ENCODE results near the gene CBLB.

CBLB gene

GRCh38 chr3:105834768-105835167 lies 34.0 kb downstream of the CBLB start:
- Histone ChIP-seq H3K36me3 (ENCODE audit: insufficient read depth, low read length) (no peaks in the 10 kb centered on the region), H3K9me3 (ENCODE audit: insufficient read depth, low read depth, low read length) (no peaks in the 10 kb centered on the region), H3F3A (ENCODE audit: low read depth) (no peaks in the 10 kb centered on the region), H3K4me3 (ENCODE audit: low read length, poor library complexity, severe bottlenecking) (no peak overlapping the region), H2AFZ (ENCODE audit: low read length) (no peak overlapping the region), H3K9me2 (replicated peaks; ENCODE audit: low read depth, low read length) (no peaks in the 10 kb centered on the region), H3K27me3 (ENCODE audit: insufficient read depth, low read length, poor library complexity, severe bottlenecking) (no peaks in the 10 kb centered on the region), H3K79me2 (ENCODE audit: insufficient read depth, low read length) (no peaks in the 10 kb centered on the region), H3K9ac (ENCODE audit: low read depth, low read length, poor library complexity, severe bottlenecking) (no peak overlapping the region), H3K4me1 (ENCODE audit: insufficient read depth, low read length, poor library complexity, severe bottlenecking) (peaks cover 10% of the 10 kb centered on the region), H3K4me2 (ENCODE audit: low read depth, low read length, poor library complexity, severe bottlenecking) (no peak overlapping the region), H4K20me1 (ENCODE audit: insufficient read depth, low read length, poor library complexity, severe bottlenecking) (no peaks in the 10 kb centered on the region)
- TF ChIP-seq CTCF (conservative IDR thresholded peaks at IDR 0.05; ENCODE audit: low read length) (no peak), EZH2phosphoT487 (IDR thresholded peaks at IDR 0.05; ENCODE audit: borderline replicate concordance) (no peak)

- Histone ChIP-seq H3K79me2 (ENCODE audit: insufficient read depth, low read length) (no peaks in the 10 kb centered on the region), H3K4me1 (ENCODE audit: insufficient read depth, low read length, poor library complexity, severe bottlenecking) (peaks cover 27% of the 10 kb centered on the region), H3K9ac (ENCODE audit: low read depth, low read length, poor library complexity, severe bottlenecking) (no peak overlapping the region), H3K9me3 (ENCODE audit: insufficient read depth, low read depth, low read length) (no peaks in the 10 kb centered on the region), H3K27me3 (ENCODE audit: insufficient read depth, low read length, poor library complexity, severe bottlenecking) (no peaks in the 10 kb centered on the region), H3K4me3 (ENCODE audit: low read length, poor library complexity, severe bottlenecking) (no peak overlapping the region), H2AFZ (ENCODE audit: low read length) (no peak overlapping the region), H4K20me1 (ENCODE audit: insufficient read depth, low read length, poor library complexity, severe bottlenecking) (no peaks in the 10 kb centered on the region), H3K9me2 (replicated peaks; ENCODE audit: low read depth, low read length) (no peaks in the 10 kb centered on the region), H3F3A (ENCODE audit: low read depth) (no peaks in the 10 kb centered on the region), H3K36me3 (ENCODE audit: insufficient read depth, low read length) (no peaks in the 10 kb centered on the region), H3K4me2 (ENCODE audit: low read depth, low read length, poor library complexity, severe bottlenecking) (no peak overlapping the region)
- TF ChIP-seq CTCF (conservative IDR thresholded peaks at IDR 0.05; ENCODE audit: low read length) (no peak), EZH2phosphoT487 (IDR thresholded peaks at IDR 0.05; ENCODE audit: borderline replicate concordance) (no peak)
These were observed 36.2 kb downstream of the CBLB start for GRCh38 chr3:105832644-105833043.

- H3K4me3 ChIP-seq (ENCODE audit: low read length, poor library complexity, severe bottlenecking) = no peak overlapping the region
- H3K4me1 ChIP-seq (ENCODE audit: insufficient read depth, low read length, poor library complexity, severe bottlenecking) = peaks cover 32% of the 10 kb centered on the region
- H3K9me2 ChIP-seq (replicated peaks; ENCODE audit: low read depth, low read length) = no peaks in the 10 kb centered on the region
- H3K79me2 ChIP-seq (ENCODE audit: insufficient read depth, low read length) = no peaks in the 10 kb centered on the region
- no peaks in the 10 kb centered on the region for H3K27me3 ChIP-seq (ENCODE audit: insufficient read depth, low read length, poor library complexity, severe bottlenecking)
- H3K4me2 ChIP-seq (ENCODE audit: low read depth, low read length, poor library complexity, severe bottlenecking) = no peak overlapping the region
- H2AFZ ChIP-seq (ENCODE audit: low read length) = no peak overlapping the region
- no peaks in the 10 kb centered on the region for H3F3A ChIP-seq (ENCODE audit: low read depth)
- no peak for TF ChIP-seq EZH2phosphoT487 (IDR thresholded peaks at IDR 0.05; ENCODE audit: borderline replicate concordance)
- no peaks in the 10 kb centered on the region for H4K20me1 ChIP-seq (ENCODE audit: insufficient read depth, low read length, poor library complexity, severe bottlenecking)
- no peak overlapping the region for H3K9ac ChIP-seq (ENCODE audit: low read depth, low read length, poor library complexity, severe bottlenecking)
- no peaks in the 10 kb centered on the region for H3K36me3 ChIP-seq (ENCODE audit: insufficient read depth, low read length)
- H3K9me3 ChIP-seq (ENCODE audit: insufficient read depth, low read depth, low read length) = no peaks in the 10 kb centered on the region
These were observed 38.0 kb downstream of the CBLB start for GRCh38 chr3:105830836-105831235.

- Histone ChIP-seq H3K9ac (ENCODE audit: low read depth, low read length, poor library complexity, severe bottlenecking) (no peak overlapping the region), H3K4me1 (ENCODE audit: insufficient read depth, low read length, poor library complexity, severe bottlenecking) (peaks cover 32% of the 10 kb centered on the region), H3F3A (ENCODE audit: low read depth) (no peaks in the 10 kb centered on the region), H3K4me2 (ENCODE audit: low read depth, low read length, poor library complexity, severe bottlenecking) (no peak overlapping the region), H3K36me3 (ENCODE audit: insufficient read depth, low read length) (no peaks in the 10 kb centered on the region), H2AFZ (ENCODE audit: low read length) (no peak overlapping the region), H3K9me3 (ENCODE audit: insufficient read depth, low read depth, low read length) (no peaks in the 10 kb centered on the region), H3K4me3 (ENCODE audit: low read length, poor library complexity, severe bottlenecking) (no peak overlapping the region), H4K20me1 (ENCODE audit: insufficient read depth, low read length, poor library complexity, severe bottlenecking) (no peaks in the 10 kb centered on the region), H3K27me3 (ENCODE audit: insufficient read depth, low read length, poor library complexity, severe bottlenecking) (no peaks in the 10 kb centered on the region), H3K79me2 (ENCODE audit: insufficient read depth, low read length) (no peaks in the 10 kb centered on the region), H3K9me2 (replicated peaks; ENCODE audit: low read depth, low read length) (no peaks in the 10 kb centered on the region)
- TF ChIP-seq EZH2phosphoT487 (IDR thresholded peaks at IDR 0.05; ENCODE audit: borderline replicate concordance) = no peak
- no peak for TF ChIP-seq CTCF (conservative IDR thresholded peaks at IDR 0.05; ENCODE audit: low read length)
These were observed 38.8 kb downstream of the CBLB start for GRCh38 chr3:105829871-105830622.
